ENCODE data around the gene PPM1H.
A peak's percentile ranks its signal among the peaks of the same experiment; 100 is the strongest.

Gene PPM1H

DNA sequence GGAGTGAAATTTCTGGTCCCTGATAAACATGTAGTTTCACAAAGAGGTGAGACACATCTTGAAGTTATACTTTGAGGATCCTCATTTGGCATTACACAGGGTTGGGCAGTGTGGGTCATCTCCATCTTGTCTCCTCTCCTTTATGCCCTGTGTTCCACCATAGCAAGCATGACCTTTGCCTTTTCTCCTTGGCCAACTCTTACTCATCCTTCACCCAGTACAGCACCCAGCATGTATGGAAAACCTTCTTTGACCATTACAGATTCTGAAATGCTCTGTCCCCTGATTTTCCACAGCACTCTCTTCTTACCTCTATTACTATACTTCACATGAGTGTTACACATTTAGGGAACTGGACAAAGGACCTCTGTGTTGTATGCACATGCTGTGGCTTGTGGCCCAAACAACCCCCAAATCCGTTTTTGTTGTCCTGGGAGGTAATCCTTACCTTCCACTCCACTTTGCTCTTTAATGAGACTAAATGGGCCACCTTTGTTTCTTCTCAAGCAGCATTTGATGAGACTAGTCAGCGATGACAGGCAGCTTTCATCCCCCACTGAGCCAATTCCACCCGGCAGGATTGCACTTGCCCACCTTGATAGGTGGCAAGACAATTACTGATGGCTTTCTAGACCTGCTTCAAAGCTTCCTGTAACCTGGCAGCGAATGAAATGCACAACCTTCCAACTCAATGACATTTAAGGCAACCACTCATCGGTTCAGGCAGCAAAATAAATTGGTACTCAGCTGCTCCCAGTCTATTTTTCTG lies 304.8 kb downstream of the PPM1H start:
- DNase-seq, result no peak

GRCh38 chr12:62629413-62629812 lies 305.5 kb downstream of the PPM1H start:
- DNase-seq, result no peak

- DNase-seq, result no peak
Observed at GRCh38 chr12:62627181-62627580, 307.8 kb downstream of the PPM1H start.

DNA sequence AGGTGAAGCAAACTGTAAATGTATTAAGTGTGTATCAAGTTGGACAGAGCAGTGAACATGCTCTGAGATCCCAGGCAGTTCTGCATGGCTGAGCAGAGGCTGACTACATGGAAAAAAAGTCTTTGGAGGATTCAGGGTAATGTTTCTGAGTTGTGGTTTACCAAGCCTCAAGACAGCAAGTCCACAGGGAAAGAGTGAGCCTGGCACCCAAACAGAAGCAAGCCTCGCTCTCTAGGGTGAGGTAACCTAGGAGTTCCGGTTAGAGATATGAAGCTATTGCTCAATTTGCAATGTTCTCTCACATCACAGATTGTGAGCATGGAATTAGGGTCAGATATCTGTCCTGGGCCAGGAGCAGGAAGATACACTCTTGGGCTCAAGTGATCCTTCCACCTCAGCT lies 309.7 kb downstream of the PPM1H start:
- DNase-seq, result no peak

- DNase-seq, result no peak
Observed at GRCh38 chr12:62622177-62622576, 312.8 kb downstream of the PPM1H start.

DNA sequence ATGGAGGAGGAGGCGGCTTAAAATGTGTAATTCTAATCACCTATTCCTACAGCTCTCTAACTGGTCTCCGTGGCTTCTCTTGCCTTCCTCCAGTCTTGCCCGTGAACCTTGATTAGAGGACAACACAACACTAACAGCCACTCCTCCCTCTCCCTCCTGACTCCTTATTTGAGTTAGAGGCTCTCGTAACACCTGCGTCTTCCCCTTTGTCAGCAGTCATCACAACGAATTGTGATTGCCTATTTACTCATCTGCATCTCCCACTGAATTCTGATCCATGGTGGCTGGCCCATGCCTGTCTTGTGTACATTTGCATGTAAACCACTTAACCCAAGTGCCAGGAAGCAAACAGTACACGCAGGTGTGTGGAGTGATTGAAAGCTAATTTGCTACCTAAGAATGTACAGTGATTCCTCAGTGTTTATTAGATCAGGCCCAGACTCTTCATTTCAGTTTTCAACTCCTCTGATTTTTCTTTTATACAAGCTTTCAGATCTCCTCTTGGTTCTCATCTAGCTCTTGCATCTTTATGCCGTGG lies 313.8 kb downstream of the PPM1H start:
- DNase-seq, result no peak

- DNase-seq, result no peak
Observed at GRCh38 chr12:62618930-62619329, 316.0 kb downstream of the PPM1H start.

DNA sequence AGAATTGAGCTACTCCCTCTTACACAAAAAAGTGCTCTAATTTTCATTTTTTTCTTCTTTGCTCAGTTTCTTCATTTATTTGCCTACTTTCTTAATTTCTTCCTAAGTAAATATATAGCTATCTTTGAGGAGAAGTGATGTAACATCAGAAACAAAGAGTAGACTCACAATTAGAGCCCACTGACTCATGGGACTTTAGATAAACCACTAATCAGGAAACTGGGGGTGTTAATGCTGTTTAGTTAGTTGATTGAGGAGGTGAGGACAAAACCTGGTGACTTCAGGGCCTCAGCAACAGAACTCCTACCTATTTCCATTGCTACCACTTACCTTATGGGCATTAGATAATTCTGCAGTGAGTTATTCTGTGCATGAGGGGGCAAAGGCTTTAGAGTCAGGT lies 316.6 kb downstream of the PPM1H start:
- no peak for DNase-seq

- no peak for DNase-seq
Observed at GRCh38 chr12:62613081-62613480, 321.9 kb downstream of the PPM1H start.

DNA sequence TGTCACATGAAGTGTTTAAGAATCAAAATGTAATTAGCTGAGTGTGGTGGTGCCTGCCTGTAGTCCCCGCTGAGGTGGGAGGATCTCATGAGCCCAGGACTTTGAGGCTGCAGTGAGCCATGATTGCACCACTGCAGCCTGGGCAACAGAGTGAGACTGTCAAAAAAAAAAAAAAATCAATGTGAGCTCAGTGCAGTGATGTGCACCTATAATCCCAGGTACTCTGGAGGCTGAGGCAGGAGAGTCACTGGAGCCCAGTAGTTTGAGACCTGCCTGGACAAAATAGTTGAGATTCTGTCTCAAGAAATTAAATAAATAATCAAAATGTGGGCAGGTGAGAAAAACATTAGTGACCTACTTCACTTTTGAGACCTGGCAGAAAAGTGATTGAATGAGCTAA lies 328.3 kb downstream of the PPM1H start:
- no peak for DNase-seq

DNA sequence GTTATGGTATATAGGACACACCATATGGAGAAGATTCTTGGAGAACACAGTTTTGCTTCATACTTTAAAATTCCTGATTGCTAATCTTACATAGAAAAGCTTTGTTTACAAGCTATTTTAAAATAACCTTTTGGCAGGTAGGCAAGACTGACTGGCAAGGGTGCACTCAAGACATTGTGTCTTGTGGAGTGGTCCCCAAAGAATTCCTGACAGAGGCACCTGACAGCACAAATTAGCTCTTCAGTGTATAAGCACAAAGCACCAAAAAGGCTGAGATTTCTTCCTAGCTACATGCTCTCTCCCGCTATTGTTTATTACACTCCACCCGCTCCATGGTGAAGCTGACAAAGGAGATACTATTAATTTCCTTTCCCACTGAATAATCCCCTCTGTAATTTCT lies 329.0 kb downstream of the PPM1H start:
- no peak for DNase-seq

- DNase-seq, result peak; percentile 46
Observed at GRCh38 chr12:62604871-62605270, 330.1 kb downstream of the PPM1H start.

GRCh38 chr12:62604373-62604772 lies 330.6 kb downstream of the PPM1H start:
- peak; percentile 18 for DNase-seq

- DNase-seq, result no peak
Observed at GRCh38 chr12:62603811-62604098, 331.2 kb downstream of the PPM1H start.

DNA sequence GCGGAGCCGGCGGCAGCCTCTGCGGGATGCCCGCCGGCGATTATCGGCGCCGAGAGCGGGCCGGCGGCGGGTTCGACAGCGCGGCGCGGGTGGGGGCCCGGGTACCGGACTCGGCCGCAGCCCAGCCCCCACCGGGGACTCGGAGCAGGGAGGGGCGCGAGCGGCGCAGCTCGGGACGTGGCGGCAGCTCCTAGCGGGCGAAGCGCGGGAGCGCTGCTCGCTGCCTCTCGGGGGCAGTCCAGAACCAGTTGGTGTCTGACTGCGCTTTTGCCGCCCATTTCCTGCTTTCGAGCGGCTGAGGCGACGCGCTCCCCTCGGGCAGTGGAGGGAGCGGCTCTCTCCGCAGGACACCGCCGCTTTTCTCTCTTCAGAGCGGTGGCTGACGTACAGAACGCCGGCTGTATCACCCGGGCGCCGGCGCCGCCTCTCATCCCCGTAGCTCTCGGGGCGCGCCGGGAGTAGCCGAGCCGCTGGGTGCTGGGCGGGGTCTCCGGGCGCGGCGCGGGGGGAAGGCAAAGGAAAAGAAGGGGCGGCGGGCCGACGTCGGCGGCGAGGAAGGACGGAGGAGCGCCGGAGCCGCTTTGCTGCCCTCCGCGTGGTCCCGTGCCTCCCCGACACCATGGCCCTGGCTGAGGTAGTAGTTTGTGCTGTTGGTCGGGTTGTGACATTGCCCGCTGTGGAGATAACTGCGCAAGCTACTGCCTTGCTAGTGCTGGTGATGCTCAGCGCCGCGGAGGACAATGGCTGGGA lies 331.7 kb downstream of the PPM1H start:
- DNase-seq, result peak; percentile 85

- peak; percentile 89 for DNase-seq
Observed at GRCh38 chr12:62602255-62603060, 332.5 kb downstream of the PPM1H start.

GRCh38 chr12:62601765-62602164 lies 333.2 kb downstream of the PPM1H start:
- DNase-seq, result no peak

- no peak for DNase-seq
Observed at GRCh38 chr12:62599854-62600437, 335.0 kb downstream of the PPM1H start.

DNA sequence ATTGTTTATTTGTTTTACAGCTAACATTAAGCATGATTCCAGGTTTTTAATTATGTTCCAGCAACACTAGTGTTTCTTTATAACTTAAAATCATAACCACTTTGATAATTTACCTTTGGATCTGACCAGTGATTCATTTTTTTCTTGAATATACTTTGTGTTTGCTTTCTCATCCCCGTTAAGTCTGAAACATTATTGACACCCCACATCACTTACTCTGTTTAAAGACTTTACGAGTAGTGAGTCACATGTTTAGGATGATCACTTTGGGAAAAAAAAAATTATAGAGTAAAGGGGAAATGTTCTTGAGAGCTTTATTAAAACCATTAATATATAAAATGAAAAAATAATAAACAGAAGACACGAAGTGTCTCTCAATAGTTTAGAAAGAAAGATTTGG lies 336.1 kb downstream of the PPM1H start:
- DNase-seq, result no peak

DNA sequence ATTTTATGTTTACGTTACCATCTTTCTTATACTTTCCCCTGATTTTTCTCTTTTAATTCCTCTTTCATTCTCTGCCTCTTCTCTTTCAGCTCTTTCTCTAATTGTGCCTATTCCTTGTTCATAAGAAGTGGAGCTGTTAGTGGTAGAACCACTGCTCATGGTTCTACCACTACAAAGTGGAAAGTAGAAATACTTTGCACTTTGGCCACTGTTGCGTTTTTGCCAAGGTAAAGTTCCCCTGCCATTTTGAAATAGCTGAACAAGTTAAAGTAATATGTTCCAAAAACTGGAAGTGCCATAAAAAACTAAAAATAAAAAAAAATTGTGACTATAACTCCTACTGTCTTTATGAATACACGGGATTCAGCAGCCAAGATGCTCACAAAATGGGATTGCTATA lies 337.7 kb downstream of the PPM1H start:
- no peak for DNase-seq

Measured in CD4-positive, alpha-beta T cell treated with Interleukin-12 subunit alpha and Interleukin-12 subunit beta, for 1 hour (primary cell).